ACHN (cell line): ENCODE data around the gene DHX58.
"Not testable (repeated sequence)": the region's sequence is repeated elsewhere in the genome, so short reads cannot be mapped to it uniquely, and the experiment has no call there.

Source experiments
- DNase-seq: peaks from one replicate; pipeline ENCODE4 v3.0.0-alpha.2; 2015
- in situ Hi-C: cut with HindIII; loops from 2 replicates; pipeline ENCODE4 v1.10.0; 2017; ENCODE audit warnings: low sequenced_read_pairs, low pct_ligation_motif_present, low pct_unique_long_range_greater_than_20kb

Gene DHX58

GRCh38 chr17:42112552-42113176 lies at the start of gene DHX58:
DHX58 (minus strand) TSS chr17:42112714; CDS start chr17:42111892, 822 bp downstream.
- DNase-seq: peak; percentile 92
- in situ Hi-C loops: loop anchor here (25.0 kb wide), 1 partner anchor 150 kb away; the partner anchor contains the start of gene CNP

- in situ Hi-C loops: no loop called here
- DNase-seq: no peak
Measured at GRCh38 chr17:42160531-42160910, 48.0 kb upstream of the DHX58 start.

GRCh38 chr17:42159796-42160530 lies 47.4 kb upstream of the DHX58 start:
- in situ Hi-C loops: no loop called here
- DNase-seq: no peak

GRCh38 chr17:42155614-42156045 lies 43.1 kb upstream of the DHX58 start:
- in situ Hi-C loops: no loop called here
- no peak for DNase-seq

- in situ Hi-C loops: no loop called here
- peak; percentile 33 for DNase-seq
Measured at GRCh38 chr17:42153919-42154742, 41.6 kb upstream of the DHX58 start.

GRCh38 chr17:42146911-42147607 lies 34.5 kb upstream of the DHX58 start:
- DNase-seq: no peak
- in situ Hi-C loops: no loop called here

- in situ Hi-C loops, DNase-seq: not testable (repeated sequence)
Measured at GRCh38 chr17:42143138-42143537, 30.6 kb upstream of the DHX58 start.

GRCh38 chr17:42142371-42142896 lies 29.9 kb upstream of the DHX58 start:
- DNase-seq: peak; percentile 48
- in situ Hi-C loops: no loop called here

GRCh38 chr17:42141382-42141781 lies 28.9 kb upstream of the DHX58 start:
- in situ Hi-C loops: no loop called here
- DNase-seq: no peak

- in situ Hi-C loops, DNase-seq: not testable (repeated sequence)
Measured at GRCh38 chr17:42140690-42141089, 28.2 kb upstream of the DHX58 start.

GRCh38 chr17:42138749-42139492 lies 26.4 kb upstream of the DHX58 start:
- in situ Hi-C loops: no loop called here
- no peak for DNase-seq

GRCh38 chr17:42136654-42137051 lies 24.1 kb upstream of the DHX58 start:
- in situ Hi-C loops: no loop called here
- no peak for DNase-seq

GRCh38 chr17:42135664-42136653 lies 23.4 kb upstream of the DHX58 start:
- in situ Hi-C loops: no loop called here
- DNase-seq: peak; percentile 72

GRCh38 chr17:42135151-42135550 lies 22.6 kb upstream of the DHX58 start:
- no peak for DNase-seq
- in situ Hi-C loops: no loop called here

- in situ Hi-C loops: no loop called here
- peak; percentile 31 for DNase-seq
Measured at GRCh38 chr17:42133461-42134041, 21.0 kb upstream of the DHX58 start.

- in situ Hi-C loops: no loop called here
- DNase-seq: peak; percentile 91
Measured at GRCh38 chr17:42132941-42133340, 20.4 kb upstream of the DHX58 start.
